K562 (cell line): Measurements from ENCODE around the gene IL5. TPM values are rescaled to one million over a fixed set of nuclear protein-coding genes. Genes with fewer than 3 reads are reported as not detected.

Source experiments
- COPS2 ChIP-seq: fragments of 450-650 bp; conservative IDR thresholded peaks from 2 replicates; pipeline ENCODE4 v1.6.1; 2016; ENCODE audit warnings: mild to moderate bottlenecking, moderate library complexity
- ELF1 ChIP-seq: fragments of 200-800 bp; sonication (Bioruptor generic); IDR thresholded peaks from 2 replicates; pipeline ENCODE4 v1.6.1; 2016; ENCODE audit warnings: missing genetic modification characterization, missing compliant biosample characterization
- ELF4 ChIP-seq: fragments of 450-650 bp; formaldehyde crosslinking; IDR thresholded peaks from 2 replicates; pipeline ENCODE4 v1.4.0; 2022; ENCODE audit warnings: missing genetic modification characterization
- FOXK1 ChIP-seq: sonication (generic); formaldehyde crosslinking; IDR thresholded peaks from 2 replicates; pipeline ENCODE4 v1.8.0; 2022; ENCODE audit warnings: missing genetic modification reagents, mild to moderate bottlenecking, borderline replicate concordance
- MBD1 ChIP-seq: fragments of 250-450 bp; sonication (Bioruptor Pico); IDR thresholded peaks from 2 replicates; pipeline ENCODE4 v1.8.0; 2022; ENCODE audit warnings: inconsistent platforms
- MGA ChIP-seq: fragments of 450-650 bp; IDR thresholded peaks from 2 replicates; pipeline ENCODE4 v1.6.1; 2016; ENCODE audit warnings: mild to moderate bottlenecking, moderate library complexity
- NR4A1 ChIP-seq, 2 experiments: fragments of 250-450 bp in 1 of 2; fragments of 450-650 bp in 1 of 2; sonication (Bioruptor Pico) in 1 of 2; IDR thresholded peaks; 2 replicates each; pipeline versions ENCODE4 v1.4.0 to v1.6.1; 2016 to 2020; ENCODE audit warnings: mild to moderate bottlenecking in 2 of 2, missing compliant biosample characterization in 1 of 2, missing genetic modification characterization in 1 of 2, moderate library complexity in 1 of 2
- POLR2A ChIP-seq: fragments of 450-650 bp; conservative IDR thresholded peaks from 2 replicates; pipeline ENCODE4 v1.6.1; 2016
- TBL1XR1 ChIP-seq, 2 experiments: IDR thresholded peaks; 2 replicates each; pipeline ENCODE4 v1.6.1; 2012; ENCODE audit warnings: improper control_type of control experiment in 2 of 2, low read length in 2 of 2, mild to moderate bottlenecking in 1 of 2
- TEAD2 ChIP-seq: fragments of 450-650 bp; IDR thresholded peaks from 2 replicates; pipeline ENCODE4 v1.6.1; 2016; ENCODE audit warnings: missing genetic modification characterization, control low read depth, missing compliant biosample characterization
- ZNF551 ChIP-seq: fragments of 250-450 bp; sonication (Bioruptor Pico); IDR thresholded peaks from 2 replicates; pipeline ENCODE4 v1.5.0; 2021; ENCODE audit warnings: mild to moderate bottlenecking, moderate library complexity
- ZNF695 ChIP-seq: fragments of 450-650 bp; formaldehyde crosslinking; IDR thresholded peaks from 2 replicates; pipeline ENCODE4 v1.4.0; 2020; ENCODE audit warnings: mild to moderate bottlenecking, moderate library complexity
- ZNF830 ChIP-seq: fragments of 250-450 bp; sonication (Bioruptor Pico); IDR thresholded peaks from 2 replicates; pipeline ENCODE4 v1.5.0; 2021; ENCODE audit warnings: mild to moderate bottlenecking
- polyA plus RNA-seq, 8 experiments: library from polyadenylated mRNA; depleted of rRNA in 4 of 8; stranded (reverse) in 5 of 8; unstranded in 3 of 8; fragments of >200 nt; fragmentation: Nextera tagmentation in 2 of 8; fragmentation: Illumina TruSeq in 1 of 8; extraction: Ambion mirVana in 2 of 8; extraction: Trizol in 1 of 8; gene quantifications; 2 replicates each; pipeline versions ENCODE4 v1.2.1 to v1.2.3, GENCODE V29; 2011 to 2014; ENCODE audit warnings: inconsistent platforms in 1 of 8, missing spikeins in 1 of 8
- total RNA-seq, 7 experiments: library from RNA; depleted of rRNA in 6 of 7; stranded (reverse); fragments of >200 nt in 6 of 7; fragmentation: Illumina TruSeq in 2 of 7; extraction: Trizol in 2 of 7; gene quantifications; 2 replicates each; pipeline versions ENCODE4 v1.2.1 to v1.2.3, GENCODE V29; 2011 to 2021; ENCODE audit warnings: low replicate concordance in 1 of 7
- TF ChIP-seq, protein P1 (sequence below): fragments of 450-650 bp; IDR thresholded peaks from 2 replicates; pipeline ENCODE4 v1.6.1; 2017; ENCODE audit warnings: mild to moderate bottlenecking, moderate library complexity

IL5 gene
- total and polyA plus RNA-seq, 9 of the 15 experiments (the other 6 are each of a cell fraction or from before 2014, with no cell fraction given), result 0.44 TPM; not detected in 8

DNA sequence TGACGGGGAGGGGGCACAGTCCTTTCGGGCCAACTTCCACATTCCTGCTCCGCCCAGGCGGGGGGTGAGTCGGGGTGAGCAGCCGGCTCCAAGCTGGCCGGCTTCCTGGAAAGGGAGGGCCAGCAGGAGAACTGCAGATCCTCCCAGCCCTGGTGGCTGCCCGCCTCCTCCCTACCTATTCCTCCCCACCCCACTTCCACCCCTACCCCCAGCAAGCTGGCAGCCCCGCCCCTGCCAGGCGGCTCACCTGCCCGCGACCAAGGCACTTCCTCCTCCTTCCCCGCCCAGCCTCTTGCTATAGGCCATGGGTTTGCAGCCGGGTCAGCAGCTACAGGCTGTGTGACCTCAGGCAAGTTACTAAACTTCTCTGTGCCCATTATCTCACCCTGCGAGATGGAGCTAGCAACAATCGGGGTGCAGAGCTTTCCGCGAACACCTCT lies 47.1 kb downstream of the IL5 start (continued):
- TF ChIP-seq, protein P1, sequence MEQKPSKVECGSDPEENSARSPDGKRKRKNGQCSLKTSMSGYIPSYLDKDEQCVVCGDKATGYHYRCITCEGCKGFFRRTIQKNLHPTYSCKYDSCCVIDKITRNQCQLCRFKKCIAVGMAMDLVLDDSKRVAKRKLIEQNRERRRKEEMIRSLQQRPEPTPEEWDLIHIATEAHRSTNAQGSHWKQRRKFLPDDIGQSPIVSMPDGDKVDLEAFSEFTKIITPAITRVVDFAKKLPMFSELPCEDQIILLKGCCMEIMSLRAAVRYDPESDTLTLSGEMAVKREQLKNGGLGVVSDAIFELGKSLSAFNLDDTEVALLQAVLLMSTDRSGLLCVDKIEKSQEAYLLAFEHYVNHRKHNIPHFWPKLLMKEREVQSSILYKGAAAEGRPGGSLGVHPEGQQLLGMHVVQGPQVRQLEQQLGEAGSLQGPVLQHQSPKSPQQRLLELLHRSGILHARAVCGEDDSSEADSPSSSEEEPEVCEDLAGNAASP, result no peak
- TF ChIP-seq ZNF551 (CRISPR knock-in tag) (no peak), TEAD2 (tag) (peak; percentile 26; the same call in 1 of the 2 replicates), ZNF695 (CRISPR knock-in tag) (no peak), ELF4 (CRISPR knock-in tag) (no peak), TBL1XR1 (IDR thresholded peaks at IDR 0.05; ENCODE audit: low read length in 2 of 2) (0 out of 4 replicates have a peak, but pooled peaks of 1 of the 2 experiments have one; percentile 20), MBD1 (CRISPR knock-in tag) (no peak), ELF1 (tag) (peak; percentile 89), ZNF830 (CRISPR knock-in tag) (peak; percentile 74; the same call in 1 of the 2 replicates), COPS2 (no peak), MGA (no peak), POLR2A (0 out of 2 replicates have a peak, but pooled peaks have one; percentile 10), NR4A1 (CRISPR knock-in tag; IDR thresholded peaks at IDR 0.05) (no peak), NR4A1 (tag; IDR thresholded peaks at IDR 0.05) (no peak), FOXK1 (no peak)
